Fibroblast of villous mesenchyme (primary cell): Measurements from ENCODE around the gene CREB3. TPM values are rescaled to one million over a fixed set of nuclear protein-coding genes. Genes with fewer than 3 reads are reported as not detected.

Experiments
- DNase-seq: peaks from one replicate; pipeline ENCODE4 v3.0.0-alpha.2; 2010; ENCODE audit warnings: low read depth
- H3K4me3 ChIP-seq: 2 replicates; pipeline ENCODE4 v1.5.1; 2011; ENCODE audit warnings: low read depth, mild to moderate bottlenecking, low read length
- CTCF ChIP-seq: IDR thresholded peaks from 2 replicates; pipeline ENCODE4 v1.5.1; 2012; ENCODE audit warnings: low read depth, mild to moderate bottlenecking, low read length; ENCODE audit not compliant: insufficient read depth
- total RNA-seq: library from RNA; depleted of rRNA; stranded (reverse); fragments of >200 nt; gene quantifications from 2 replicates; pipeline ENCODE4 v1.2.3, GENCODE V29; 2012

Gene CREB3
- total RNA-seq, 1 donor = 126 TPM

DNA sequence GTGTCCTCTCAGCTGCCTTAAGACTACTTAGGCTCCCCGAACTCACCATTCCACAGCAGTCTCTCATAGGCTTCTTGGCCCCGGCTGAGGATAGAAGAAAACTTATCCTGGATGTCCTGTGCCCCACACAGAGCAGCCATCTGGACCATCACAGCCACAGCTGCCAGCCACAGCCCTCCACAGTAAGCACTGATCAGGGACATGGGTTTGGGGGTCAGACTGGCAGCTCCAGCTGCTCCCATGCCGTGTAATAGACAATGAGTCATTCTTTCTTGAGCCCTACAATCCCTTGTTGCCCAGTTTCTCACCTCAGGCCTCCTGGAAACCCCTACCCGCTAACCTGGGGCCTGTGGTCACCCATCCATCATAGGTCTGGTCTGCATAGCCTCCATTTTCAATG, 5.7 kb downstream of the CREB3 start:
- DNase-seq = no peak
- H3K4me3 ChIP-seq = no peak overlapping the region
- no peak for TF ChIP-seq CTCF

DNA sequence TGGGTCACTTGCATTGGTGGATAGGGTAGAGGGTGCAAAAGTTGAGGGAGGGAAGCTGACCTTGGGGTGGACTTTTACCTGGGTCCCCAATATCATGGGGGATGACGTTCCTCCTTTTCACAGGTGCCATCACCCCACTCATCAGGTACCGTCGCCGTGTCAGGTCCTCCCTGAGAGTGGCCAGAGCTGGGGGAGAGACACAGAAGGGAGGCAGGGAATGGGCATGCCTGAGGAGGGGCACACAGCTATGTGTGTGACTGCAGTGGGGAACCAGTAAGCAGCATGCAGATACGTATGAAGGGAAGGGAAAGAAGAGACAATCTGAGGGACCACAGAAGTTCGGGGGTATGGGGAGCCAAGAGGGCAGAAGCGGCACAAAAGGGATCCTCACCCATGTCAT, 6.5 kb downstream of the CREB3 start:
- H3K4me3 ChIP-seq = no peak overlapping the region
- no peak for TF ChIP-seq CTCF

GRCh38 chr9:35740243-35740642, 7.8 kb downstream of the CREB3 start:
- H3K4me3 ChIP-seq = no peak overlapping the region
- no peak for DNase-seq
- TF ChIP-seq CTCF = no peak

More for the DNA sequence above, 6.5 kb downstream of the CREB3 start:
- no peak for DNase-seq

GRCh38 chr9:35741740-35742139, 9.3 kb downstream of the CREB3 start:
- DNase-seq = no peak

DNA sequence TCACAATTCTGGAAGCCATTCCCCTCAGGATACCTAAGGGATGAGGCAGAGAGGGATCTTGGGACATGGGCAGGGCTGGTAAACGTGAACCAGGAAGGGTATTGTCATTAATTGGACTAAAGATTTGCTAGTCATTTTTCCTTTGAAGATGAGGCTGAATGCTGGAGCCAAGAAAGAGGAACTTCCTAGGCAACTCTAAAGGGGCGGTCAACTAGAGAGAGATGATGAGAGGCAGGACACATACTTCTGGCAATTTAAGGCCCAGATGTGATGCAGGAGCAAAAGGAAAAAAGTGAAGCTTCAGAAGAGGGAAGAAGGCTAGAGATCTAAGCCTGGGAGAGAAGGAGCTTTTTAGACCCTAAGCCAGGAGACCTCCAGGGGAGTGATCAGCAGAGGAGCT, 11.0 kb downstream of the CREB3 start:
- TF ChIP-seq CTCF = no peak
- DNase-seq = no peak
- no peak overlapping the region for H3K4me3 ChIP-seq

More at GRCh38 chr9:35741740-35742139, 9.3 kb downstream of the CREB3 start:
- H3K4me3 ChIP-seq = no peak overlapping the region
- TF ChIP-seq CTCF = no peak

- no peak overlapping the region for H3K4me3 ChIP-seq
- TF ChIP-seq CTCF = no peak
- DNase-seq = no peak
Measured at GRCh38 chr9:35743880-35744518, 11.5 kb downstream of the CREB3 start.

GRCh38 chr9:35745569-35745968, 13.1 kb downstream of the CREB3 start:
- no peak overlapping the region for H3K4me3 ChIP-seq
- TF ChIP-seq CTCF = no peak
- no peak for DNase-seq
